A549 (cell line): ENCODE measurements around the gene NOL9.

Source experiments
- BHLHE40 ChIP-seq: IDR thresholded peaks from 2 replicates; pipeline ENCODE4 v1.6.1; 2012; ENCODE audit warnings: low read depth, low read length, inconsistent platforms
- E2F6 ChIP-seq: IDR thresholded peaks from 2 replicates; pipeline ENCODE4 v1.6.1; 2012; ENCODE audit warnings: low read depth, borderline replicate concordance
- HDAC2 ChIP-seq: fragments of 200-600 bp; sonication (generic); IDR thresholded peaks from 2 replicates; pipeline ENCODE4 v1.6.1; 2016
- HMGXB4 ChIP-seq: fragments of 250-450 bp; sonication (Bioruptor Pico); IDR thresholded peaks from 2 replicates; pipeline ENCODE4 v1.5.0; 2021; ENCODE audit warnings: mild to moderate bottlenecking, moderate library complexity, borderline replicate concordance
- HOXB13 ChIP-seq: fragments of 250-450 bp; sonication (Bioruptor Pico); IDR thresholded peaks from 2 replicates; pipeline ENCODE4 v1.5.0; 2020; ENCODE audit warnings: low read depth, mild to moderate bottlenecking, moderate library complexity
- MAFK ChIP-seq: fragments of 450-650 bp; IDR thresholded peaks from 2 replicates; pipeline ENCODE4 v1.6.1; 2014; ENCODE audit not compliant: partially characterized antibody
- POLR2A ChIP-seq: IDR thresholded peaks from 2 replicates; pipeline ENCODE4 v1.6.1; 2012; ENCODE audit warnings: mild to moderate bottlenecking, low read length
- RAD21 ChIP-seq, 2 experiments: fragments of >200 bp in 1 of 2; sonication (Bioruptor Twin) in 1 of 2; formaldehyde crosslinking in 1 of 2; IDR thresholded peaks in 1 of 2; conservative IDR thresholded peaks in 1 of 2; 2 replicates in 1 of 2; 3 replicates in 1 of 2; pipeline ENCODE4 v1.6.1; 2012 to 2018; ENCODE audit warnings: inconsistent platforms in 1 of 2
- RCOR1 ChIP-seq: fragments of 150-350 bp; IDR thresholded peaks from 2 replicates; pipeline ENCODE4 v1.6.1; 2014; ENCODE audit warnings: antibody characterized with exemption, low read length, low read depth
- ZFP36 ChIP-seq: fragments of 450-650 bp; IDR thresholded peaks from 2 replicates; pipeline ENCODE4 v1.6.1; 2014; ENCODE audit warnings: borderline replicate concordance; ENCODE audit not compliant: partially characterized antibody
- TF ChIP-seq, protein P1 (sequence below): fragments of >200 bp; sonication (Bioruptor Twin); formaldehyde crosslinking; IDR thresholded peaks from 3 replicates; pipeline ENCODE4 v1.5.1; 2016
- TF ChIP-seq, protein P2 (sequence below): IDR thresholded peaks from 2 replicates; pipeline ENCODE4 v1.6.1; 2012

DNA sequence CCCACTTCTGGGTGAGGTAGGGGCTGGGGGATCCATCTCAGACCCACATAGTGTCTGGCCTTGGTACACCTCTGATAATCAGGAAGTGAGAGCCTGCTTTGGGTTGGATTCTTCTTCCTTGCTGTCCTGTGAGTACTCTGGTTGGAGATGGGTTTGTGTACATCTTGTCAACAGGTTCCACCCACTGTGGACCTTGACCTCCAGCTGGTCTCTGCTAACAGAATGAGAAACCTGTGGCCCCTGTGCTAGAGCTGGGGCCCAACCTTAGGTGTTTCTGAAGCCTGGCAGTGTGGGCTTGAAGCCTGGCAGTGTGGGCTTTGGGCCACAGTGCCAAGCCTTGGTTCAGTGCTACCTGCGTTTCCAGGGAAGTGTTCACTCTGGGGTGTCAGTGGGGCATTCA, 28.1 kb upstream of the NOL9 start:
- TF ChIP-seq, protein P1, sequence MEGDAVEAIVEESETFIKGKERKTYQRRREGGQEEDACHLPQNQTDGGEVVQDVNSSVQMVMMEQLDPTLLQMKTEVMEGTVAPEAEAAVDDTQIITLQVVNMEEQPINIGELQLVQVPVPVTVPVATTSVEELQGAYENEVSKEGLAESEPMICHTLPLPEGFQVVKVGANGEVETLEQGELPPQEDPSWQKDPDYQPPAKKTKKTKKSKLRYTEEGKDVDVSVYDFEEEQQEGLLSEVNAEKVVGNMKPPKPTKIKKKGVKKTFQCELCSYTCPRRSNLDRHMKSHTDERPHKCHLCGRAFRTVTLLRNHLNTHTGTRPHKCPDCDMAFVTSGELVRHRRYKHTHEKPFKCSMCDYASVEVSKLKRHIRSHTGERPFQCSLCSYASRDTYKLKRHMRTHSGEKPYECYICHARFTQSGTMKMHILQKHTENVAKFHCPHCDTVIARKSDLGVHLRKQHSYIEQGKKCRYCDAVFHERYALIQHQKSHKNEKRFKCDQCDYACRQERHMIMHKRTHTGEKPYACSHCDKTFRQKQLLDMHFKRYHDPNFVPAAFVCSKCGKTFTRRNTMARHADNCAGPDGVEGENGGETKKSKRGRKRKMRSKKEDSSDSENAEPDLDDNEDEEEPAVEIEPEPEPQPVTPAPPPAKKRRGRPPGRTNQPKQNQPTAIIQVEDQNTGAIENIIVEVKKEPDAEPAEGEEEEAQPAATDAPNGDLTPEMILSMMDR: no peak
- no peak for TF ChIP-seq POLR2A
- TF ChIP-seq, protein P2, sequence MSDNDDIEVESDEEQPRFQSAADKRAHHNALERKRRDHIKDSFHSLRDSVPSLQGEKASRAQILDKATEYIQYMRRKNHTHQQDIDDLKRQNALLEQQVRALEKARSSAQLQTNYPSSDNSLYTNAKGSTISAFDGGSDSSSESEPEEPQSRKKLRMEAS: no peak
- no peak for TF ChIP-seq BHLHE40
- no peak for TF ChIP-seq E2F6
- TF ChIP-seq HMGXB4: no peak
- no peak for TF ChIP-seq HOXB13 (CRISPR knock-in tag)
- no peak for TF ChIP-seq ZFP36
- TF ChIP-seq MAFK: no peak
- TF ChIP-seq HDAC2: no peak
- no peak for TF ChIP-seq RAD21 (conservative IDR thresholded peaks at IDR 0.05 in 1 of 2, IDR thresholded peaks at IDR 0.05 in 1 of 2)
- TF ChIP-seq RCOR1: no peak
